NT2/D1 (cell line): Measurements from ENCODE around the gene GNAO1.

Experiments used
- DNase-seq: peaks from one replicate; pipeline ENCODE4 v3.0.0-alpha.2; 2011; ENCODE audit warnings: low read depth, low spot score
- H3K27me3 ChIP-seq: 2 replicates; pipeline ENCODE4 v1.6.0; 2011; ENCODE audit warnings: mild to moderate bottlenecking; ENCODE audit not compliant: insufficient read length, insufficient read depth
- H3K36me3 ChIP-seq: 2 replicates; pipeline ENCODE4 v1.6.1; 2011; ENCODE audit warnings: mild to moderate bottlenecking, low read length, mixed read lengths; ENCODE audit not compliant: insufficient read depth, insufficient read length
- H3K4me1 ChIP-seq: 2 replicates; pipeline ENCODE4 v1.5.1; 2011; ENCODE audit not compliant: insufficient read depth, insufficient read length
- H3K4me3 ChIP-seq: 2 replicates; pipeline ENCODE4 v1.5.1; 2011; ENCODE audit warnings: low read depth; ENCODE audit not compliant: insufficient read length
- H3K9ac ChIP-seq: 2 replicates; pipeline ENCODE4 v1.6.0; 2011; ENCODE audit warnings: low read depth; ENCODE audit not compliant: insufficient read length
- H3K9me3 ChIP-seq: 2 replicates; pipeline ENCODE4 v1.5.1; 2011; ENCODE audit warnings: mild to moderate bottlenecking, low read length; ENCODE audit not compliant: insufficient read depth
- SUZ12 ChIP-seq: IDR thresholded peaks from 2 replicates; pipeline ENCODE4 v1.6.1; 2011; ENCODE audit not compliant: insufficient read length, insufficient read depth; ENCODE audit errors: extremely low read depth
- YY1 ChIP-seq: IDR thresholded peaks from 2 replicates; pipeline ENCODE4 v1.6.1; 2011; ENCODE audit not compliant: insufficient read length, insufficient read depth
- ZNF274 ChIP-seq: IDR thresholded peaks from 2 replicates; pipeline ENCODE4 v1.6.1; 2011; ENCODE audit warnings: mild to moderate bottlenecking, low read depth, low read length

Gene GNAO1

DNA sequence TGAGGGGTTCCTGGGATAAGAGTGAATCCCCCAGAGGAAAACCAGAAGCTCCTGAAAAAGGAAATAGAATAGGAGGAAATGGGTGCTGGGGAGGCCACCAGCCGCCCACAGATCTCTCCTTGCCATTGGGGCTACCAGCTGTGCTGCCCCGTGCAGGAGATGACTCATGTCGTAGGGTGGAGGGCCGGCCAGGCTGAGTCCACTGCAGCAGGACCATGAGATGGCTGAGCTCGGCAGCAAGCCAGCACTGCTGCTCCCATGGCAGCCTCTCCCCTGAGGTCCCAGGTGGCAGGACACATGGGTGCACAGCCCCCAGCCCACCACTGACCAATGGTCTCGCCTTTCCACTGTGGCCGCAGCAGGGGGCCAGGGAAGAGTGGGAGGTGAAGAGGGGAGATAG lies 95.5 kb downstream of the GNAO1 start:
- H3K4me1 ChIP-seq = peaks cover 38% of the 10 kb centered on the region
- no peaks in the 10 kb centered on the region for H3K36me3 ChIP-seq
- no peak for TF ChIP-seq YY1
- no peaks in the 10 kb centered on the region for H3K9me3 ChIP-seq
- H3K27me3 ChIP-seq = no peaks in the 10 kb centered on the region
- no peak for DNase-seq
- no peak overlapping the region for H3K9ac ChIP-seq
- no peak overlapping the region for H3K4me3 ChIP-seq

DNA sequence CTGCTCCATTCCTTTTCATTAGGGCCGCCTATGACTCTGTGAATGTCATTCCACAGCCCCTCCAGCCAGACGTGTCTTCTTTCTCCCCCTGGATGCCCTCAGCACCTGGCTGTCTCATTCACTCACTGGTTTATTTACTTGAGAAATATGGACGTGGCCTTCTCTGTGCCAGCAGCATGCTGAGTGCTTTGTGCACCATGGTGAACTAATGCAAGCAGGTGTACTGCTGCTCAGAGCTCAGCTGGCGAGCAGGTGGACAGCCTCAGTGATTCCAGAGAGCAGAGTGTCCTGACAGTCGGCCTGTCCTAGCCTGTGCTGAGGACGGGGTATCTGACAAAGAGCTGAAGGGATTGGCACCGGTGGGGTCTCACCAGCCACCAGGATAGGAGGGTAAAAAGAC lies 96.7 kb downstream of the GNAO1 start:
- Histone ChIP-seq H3K9me3 (no peaks in the 10 kb centered on the region), H3K4me3 (no peak overlapping the region), H3K9ac (no peak overlapping the region), H3K27me3 (no peaks in the 10 kb centered on the region), H3K4me1 (peaks cover 36% of the 10 kb centered on the region), H3K36me3 (no peaks in the 10 kb centered on the region)
- no peak for DNase-seq
- TF ChIP-seq SUZ12 (no peak), YY1 (no peak), ZNF274 (no peak)

DNA sequence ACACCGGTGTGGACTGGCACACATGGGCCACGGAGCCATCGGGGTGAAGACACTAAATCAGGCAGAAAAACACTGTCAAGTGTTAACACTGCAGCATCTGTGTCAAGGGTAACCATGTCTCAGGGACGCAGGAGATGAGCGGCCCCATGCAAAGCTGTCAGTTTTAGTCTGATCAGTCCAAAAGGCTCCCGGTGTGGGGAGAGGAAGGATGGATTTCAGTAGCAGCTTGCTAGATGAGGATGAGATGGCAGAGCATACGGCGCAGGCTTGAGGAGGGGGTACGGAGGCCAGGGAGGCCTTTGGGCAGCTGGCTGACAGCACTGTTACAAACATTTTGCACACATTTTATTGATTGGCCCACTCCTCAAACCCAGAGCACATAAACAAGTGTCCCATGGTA lies 98.1 kb downstream of the GNAO1 start:
- Histone ChIP-seq H3K36me3 (no peaks in the 10 kb centered on the region), H3K4me3 (no peak overlapping the region), H3K4me1 (peaks cover 32% of the 10 kb centered on the region), H3K27me3 (peaks cover 3% of the 10 kb centered on the region), H3K9me3 (no peaks in the 10 kb centered on the region), H3K9ac (peak overlapping the region; percentile 32)
- no peak for TF ChIP-seq ZNF274
- TF ChIP-seq YY1 = no peak
- no peak for TF ChIP-seq SUZ12
- DNase-seq = no peak

DNA sequence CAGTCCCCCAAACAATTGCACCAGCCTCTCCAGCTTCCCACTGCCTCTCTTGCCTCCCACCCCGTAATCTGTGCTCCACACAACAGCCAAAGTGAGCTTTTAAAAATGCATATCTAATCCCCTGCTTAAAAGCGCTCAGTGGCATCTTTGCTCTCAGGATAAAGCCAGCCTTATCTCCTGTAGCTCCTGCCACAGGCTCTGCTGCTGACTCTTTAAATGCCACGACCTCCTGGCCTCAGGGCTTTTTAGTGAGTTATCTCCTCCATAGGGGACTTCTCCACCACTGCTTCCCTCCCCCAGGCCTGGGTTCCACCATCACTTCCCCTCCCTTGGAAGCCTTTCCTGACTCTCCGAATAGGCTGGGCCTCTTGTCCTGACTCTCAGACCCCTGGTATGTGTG lies 98.6 kb downstream of the GNAO1 start:
- DNase-seq = no peak
- Histone ChIP-seq H3K4me1 (peaks cover 32% of the 10 kb centered on the region), H3K27me3 (peaks cover 3% of the 10 kb centered on the region), H3K9ac (peak overlapping the region; percentile 32), H3K36me3 (no peaks in the 10 kb centered on the region), H3K9me3 (no peaks in the 10 kb centered on the region), H3K4me3 (no peak overlapping the region)
- TF ChIP-seq SUZ12 = no peak

DNA sequence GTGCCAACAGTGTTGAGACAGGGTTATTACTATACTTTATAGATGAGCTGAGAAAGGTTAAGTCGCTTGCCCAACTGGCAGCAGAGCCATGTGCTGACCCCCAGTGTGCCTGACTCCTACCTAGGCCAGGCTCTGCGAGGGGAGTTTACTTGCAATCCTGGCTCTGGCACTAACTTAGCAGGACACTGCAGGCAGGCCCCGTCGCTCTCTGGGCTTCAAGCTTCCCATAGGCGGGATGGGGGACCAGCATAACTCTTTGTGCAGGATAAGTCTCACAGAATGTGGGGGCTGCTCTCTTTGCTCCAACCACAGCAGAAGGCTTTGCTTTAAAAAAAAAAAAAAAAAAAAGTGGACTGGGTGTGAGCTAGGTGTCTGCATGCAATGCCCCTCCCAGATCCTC lies 102.7 kb downstream of the GNAO1 start:
- peaks cover 3% of the 10 kb centered on the region for H3K27me3 ChIP-seq
- H3K4me1 ChIP-seq = peaks cover 38% of the 10 kb centered on the region
- H3K4me3 ChIP-seq = no peak overlapping the region
- H3K9ac ChIP-seq = no peak overlapping the region
- DNase-seq = no peak
- no peaks in the 10 kb centered on the region for H3K9me3 ChIP-seq
- no peaks in the 10 kb centered on the region for H3K36me3 ChIP-seq
- no peak for TF ChIP-seq YY1
- no peak for TF ChIP-seq ZNF274
- no peak for TF ChIP-seq SUZ12

DNA sequence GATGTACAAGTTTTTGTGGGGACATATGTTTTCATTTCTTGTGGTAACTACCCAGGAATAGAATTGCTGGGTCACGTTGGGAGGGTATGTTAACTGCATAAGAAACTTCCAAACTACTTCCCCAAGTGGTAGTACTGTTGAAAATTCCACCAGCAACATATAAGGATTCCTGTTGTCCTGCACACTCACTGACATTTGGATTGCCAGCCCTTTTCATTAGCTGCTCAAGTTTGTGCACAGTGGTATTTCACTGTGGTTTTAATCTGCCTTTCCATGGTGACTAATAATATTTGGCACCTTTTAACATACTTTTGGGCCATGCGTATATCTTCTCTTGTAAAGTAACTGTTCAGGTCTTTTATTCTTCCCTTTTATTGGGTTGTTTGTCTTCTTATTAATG lies 103.3 kb downstream of the GNAO1 start:
- H3K4me1 ChIP-seq = peaks cover 36% of the 10 kb centered on the region
- H3K27me3 ChIP-seq = peaks cover 3% of the 10 kb centered on the region
- TF ChIP-seq SUZ12 (no peak), YY1 (no peak), ZNF274 (no peak)

DNA sequence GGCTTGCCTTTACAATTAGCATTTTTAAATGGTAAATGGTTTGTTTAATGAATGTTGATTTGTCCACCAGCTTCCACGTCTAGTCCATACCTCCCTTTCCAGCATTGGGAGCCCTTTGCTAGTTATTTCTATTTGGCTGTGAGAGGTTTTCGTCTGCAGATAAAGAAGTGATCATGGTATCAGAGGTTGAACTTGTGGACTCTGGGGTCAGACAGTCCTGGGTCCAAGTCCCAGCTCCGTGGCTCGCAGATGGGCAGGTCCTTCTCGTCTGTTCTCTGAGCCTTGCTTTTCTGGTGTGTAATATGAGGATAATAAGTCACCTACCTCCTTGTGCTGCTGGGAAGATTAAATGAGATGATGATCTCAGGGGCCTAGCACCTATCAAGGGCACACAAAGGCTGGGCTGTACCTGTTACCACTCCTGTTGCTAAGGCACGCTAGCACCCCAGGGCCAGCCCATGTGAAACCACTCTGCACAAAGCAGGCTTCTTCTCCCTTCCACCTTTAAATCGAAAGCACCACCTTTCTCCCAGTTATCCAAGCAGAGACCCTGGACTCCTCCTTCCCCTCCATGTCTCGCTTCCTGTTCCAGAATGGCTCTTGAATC lies 103.9 kb downstream of the GNAO1 start:
- no peak for TF ChIP-seq SUZ12
- no peak for TF ChIP-seq YY1
- TF ChIP-seq ZNF274 = no peak
- DNase-seq = no peak
- H3K27me3 ChIP-seq = peaks cover 3% of the 10 kb centered on the region

More for the DNA sequence above, 103.3 kb downstream of the GNAO1 start:
- Histone ChIP-seq H3K36me3 (no peaks in the 10 kb centered on the region), H3K4me3 (no peak overlapping the region), H3K9ac (no peak overlapping the region), H3K9me3 (no peaks in the 10 kb centered on the region)
- no peak for DNase-seq

More for the DNA sequence above, 103.9 kb downstream of the GNAO1 start:
- Histone ChIP-seq H3K9ac (no peak overlapping the region), H3K4me3 (no peak overlapping the region), H3K36me3 (no peaks in the 10 kb centered on the region), H3K4me1 (peaks cover 36% of the 10 kb centered on the region), H3K9me3 (no peaks in the 10 kb centered on the region)
